CD4-positive, alpha-beta T cell (primary cell): Measurements from ENCODE around the gene SPRED2. TPM values are rescaled to one million over a fixed set of nuclear protein-coding genes. Genes with fewer than 3 reads are reported as not detected.

Experiments used
- ATAC-seq: fragments of 200-7000 bp; cut with Tn5 transposase; one replicate; pipeline ENCODE4 v1.10.0; 2022; ENCODE audit warnings: mild to moderate bottlenecking; ENCODE audit not compliant: poor library complexity
- CTCF ChIA-PET: fragments of 350-600 bp; sonication (Branson Sonifier 250); formaldehyde crosslinking; loops from one replicate; lab custom pipeline; 2021; ENCODE audit warnings: antibody characterized with exemption, inconsistent platforms; lab: Charles Lee
- POLR2A ChIA-PET: fragments of 350-600 bp; sonication (Branson Sonifier 250); formaldehyde crosslinking; loops from one replicate; lab custom pipeline; 2021; ENCODE audit warnings: antibody characterized with exemption, inconsistent platforms; lab: Charles Lee
- DNase-seq, 14 experiments: peaks; one replicate each; pipeline ENCODE4 v3.0.0-alpha.2; 2013 to 2020; ENCODE audit warnings: mixed read lengths in 2 of 14
- H3K27ac ChIP-seq, 2 donors: one replicate each; pipeline versions ENCODE4 v1.5.1 to v1.7.0; 2013; ENCODE audit warnings: low read length in 2 of 2, low read depth in 1 of 2, mild to moderate bottlenecking in 1 of 2
- H3K27me3 ChIP-seq, 2 experiments: 1 replicate in 1 of 2; 2 replicates in 1 of 2; pipeline versions ENCODE4 v1.6.1 to v1.7.0; 2013; ENCODE audit warnings: low read length in 2 of 2, control low read depth in 1 of 2, mild to moderate bottlenecking in 1 of 2, moderate library complexity in 1 of 2; ENCODE audit not compliant: insufficient read depth in 2 of 2, control insufficient read depth in 1 of 2
- H3K36me3 ChIP-seq: one replicate; pipeline ENCODE4 v1.6.1; 2013; ENCODE audit warnings: low read length, control low read depth; ENCODE audit not compliant: insufficient read depth
- H3K4me1 ChIP-seq: one replicate; pipeline ENCODE4 v1.6.1; 2013; ENCODE audit warnings: low read length, control low read depth; ENCODE audit not compliant: insufficient read depth
- H3K4me3 ChIP-seq: one replicate; pipeline ENCODE4 v1.5.1; 2013; ENCODE audit warnings: mild to moderate bottlenecking, low read length, moderate library complexity
- H3K9me3 ChIP-seq, 2 experiments: 1 replicate in 1 of 2; 2 replicates in 1 of 2; pipeline versions ENCODE4 v1.6.1 to v1.7.0; 2013; ENCODE audit warnings: low read length in 2 of 2, mild to moderate bottlenecking in 2 of 2, control low read depth in 1 of 2, moderate library complexity in 1 of 2; ENCODE audit not compliant: control insufficient read depth in 1 of 2, insufficient read depth in 1 of 2
- H3K27ac Mint-ChIP-seq: one replicate; pipeline ENCODE4 v1.8.0; 2020; ENCODE audit warnings: mixed read lengths
- H3K27me3 Mint-ChIP-seq: one replicate; pipeline ENCODE4 v1.8.0; 2021; ENCODE audit warnings: mixed read lengths
- H3K36me3 Mint-ChIP-seq: one replicate; pipeline ENCODE4 v1.8.0; 2021; ENCODE audit warnings: low read depth, mixed read lengths
- H3K4me1 Mint-ChIP-seq: one replicate; pipeline ENCODE4 v1.8.0; 2021; ENCODE audit warnings: low read depth, mixed read lengths
- H3K4me3 Mint-ChIP-seq: one replicate; pipeline ENCODE4 v1.8.0; 2020; ENCODE audit warnings: mild to moderate bottlenecking, mixed read lengths
- H3K9me3 Mint-ChIP-seq: one replicate; pipeline ENCODE4 v1.8.0; 2020; ENCODE audit warnings: mixed read lengths
- intact Hi-C, 2 experiments: fragments of 100-400 bp; cut with DNase I in 1 of 2; cut with micrococcal nuclease in 1 of 2; formaldehyde crosslinking; loops; one replicate each; pipeline versions ENCODE4 v1.15.1 to v1.9.0; 2023 to 2025; cut with DNase I, micrococcal nuclease
- total RNA-seq, 174 experiments: library from RNA in 2 of 174; stranded (reverse) in 2 of 174; gene quantifications; one replicate each; pipeline ENCODE4 v1.2.3 and lab custom pipeline; 2021 to 2026
- TF ChIP-seq, protein P1 (sequence below): fragments of 200-600 bp; IDR thresholded peaks from one replicate; pipeline ENCODE4 v1.8.0; 2022; ENCODE audit warnings: antibody characterized with exemption, mild to moderate bottlenecking

Gene SPRED2
- total RNA-seq, 2 experiments from 2014 or later, result 2.5 to 2.8 TPM

DNA sequence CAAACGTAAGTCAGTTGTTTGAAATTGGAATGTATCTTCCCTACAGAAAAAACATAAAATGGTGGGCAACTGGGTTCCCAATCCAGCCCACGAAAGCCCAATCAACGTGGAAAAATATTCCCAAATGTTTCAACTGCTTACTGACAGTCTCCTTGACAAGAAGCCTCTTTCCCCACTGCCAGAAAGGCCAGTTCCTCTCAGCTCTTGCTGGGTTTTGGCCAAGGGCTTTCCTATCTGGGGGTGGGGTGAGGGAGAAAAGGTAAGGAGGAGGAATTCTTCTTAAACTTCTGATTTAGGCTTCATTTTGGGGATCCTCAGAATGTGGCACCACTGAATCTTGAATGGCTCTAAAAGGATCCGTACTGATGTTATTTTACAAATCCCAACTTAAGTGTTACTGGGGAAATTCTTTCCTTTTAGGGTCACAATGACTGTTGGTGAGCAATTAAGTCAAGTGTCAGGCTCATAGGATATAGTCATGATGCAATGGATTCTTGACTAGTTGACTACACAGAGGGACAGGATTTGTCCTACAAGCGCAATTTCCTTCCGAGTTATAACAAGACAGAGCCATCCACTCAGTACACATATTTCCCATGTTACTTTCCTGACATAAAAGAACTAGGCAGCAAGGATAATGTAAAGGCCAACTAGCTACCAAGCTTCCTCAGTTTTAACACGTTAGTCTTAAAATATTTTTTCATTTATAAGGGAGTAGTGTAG is 73.6 kb downstream of the SPRED2 start:
- Mint-ChIP-seq H3K9me3 (no peaks in the 10 kb centered on the region), H3K27me3 (no peaks in the 10 kb centered on the region), H3K4me1 (no peaks in the 10 kb centered on the region), H3K36me3 (no peaks in the 10 kb centered on the region), H3K27ac (no peak overlapping the region), H3K4me3 (no peak overlapping the region)
- Histone ChIP-seq H3K4me3 (no peak overlapping the region), H3K4me1 (no peaks in the 10 kb centered on the region), H3K36me3 (no peaks in the 10 kb centered on the region), H3K27me3 (no peaks in the 10 kb centered on the region), H3K9me3 (no peaks in the 10 kb centered on the region), H3K27ac (no peak overlapping the region)
- POLR2A ChIA-PET, result no interaction called here
- CTCF ChIA-PET, result no interaction called here
- intact Hi-C loops, result no loop called here
- ATAC-seq, result no peak
- no peak for DNase-seq
- TF ChIP-seq, protein P1, sequence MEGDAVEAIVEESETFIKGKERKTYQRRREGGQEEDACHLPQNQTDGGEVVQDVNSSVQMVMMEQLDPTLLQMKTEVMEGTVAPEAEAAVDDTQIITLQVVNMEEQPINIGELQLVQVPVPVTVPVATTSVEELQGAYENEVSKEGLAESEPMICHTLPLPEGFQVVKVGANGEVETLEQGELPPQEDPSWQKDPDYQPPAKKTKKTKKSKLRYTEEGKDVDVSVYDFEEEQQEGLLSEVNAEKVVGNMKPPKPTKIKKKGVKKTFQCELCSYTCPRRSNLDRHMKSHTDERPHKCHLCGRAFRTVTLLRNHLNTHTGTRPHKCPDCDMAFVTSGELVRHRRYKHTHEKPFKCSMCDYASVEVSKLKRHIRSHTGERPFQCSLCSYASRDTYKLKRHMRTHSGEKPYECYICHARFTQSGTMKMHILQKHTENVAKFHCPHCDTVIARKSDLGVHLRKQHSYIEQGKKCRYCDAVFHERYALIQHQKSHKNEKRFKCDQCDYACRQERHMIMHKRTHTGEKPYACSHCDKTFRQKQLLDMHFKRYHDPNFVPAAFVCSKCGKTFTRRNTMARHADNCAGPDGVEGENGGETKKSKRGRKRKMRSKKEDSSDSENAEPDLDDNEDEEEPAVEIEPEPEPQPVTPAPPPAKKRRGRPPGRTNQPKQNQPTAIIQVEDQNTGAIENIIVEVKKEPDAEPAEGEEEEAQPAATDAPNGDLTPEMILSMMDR, result no peak

DNA sequence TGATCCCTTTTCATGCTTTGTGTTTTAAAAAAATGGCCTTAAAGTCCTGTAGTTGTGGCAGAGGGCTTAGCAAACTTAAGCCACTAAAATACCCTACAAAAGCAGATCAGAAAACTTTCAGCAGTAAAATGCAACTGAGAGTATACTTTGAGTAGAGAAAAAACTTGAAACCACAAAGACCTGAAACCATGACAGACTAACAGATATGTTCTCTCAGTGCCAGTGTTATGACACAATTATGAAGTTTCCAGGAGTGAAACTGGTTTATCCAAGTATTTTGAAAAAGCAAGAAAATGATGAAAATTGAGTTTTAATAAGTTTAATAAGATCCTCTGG is 74.5 kb downstream of the SPRED2 start:
- ChIA-PET CTCF (no interaction called here), POLR2A (interaction anchor here (0.6 to 1.0 kb wide), 2 partner anchors 10 to 155 kb away, joined by 3 to 4 read pairs; no protein-coding TSS in a partner anchor)
- H3K27me3 ChIP-seq, result no peaks in the 10 kb centered on the region
- Mint-ChIP-seq H3K27ac (no peak overlapping the region), H3K4me1 (no peaks in the 10 kb centered on the region), H3K27me3 (no peaks in the 10 kb centered on the region), H3K9me3 (no peaks in the 10 kb centered on the region), H3K4me3 (no peak overlapping the region), H3K36me3 (no peaks in the 10 kb centered on the region)
- H3K27ac ChIP-seq, result no peak overlapping the region
- TF ChIP-seq, protein P1, result no peak
- intact Hi-C loops, result no loop called here
- no peaks in the 10 kb centered on the region for H3K9me3 ChIP-seq
- ATAC-seq (no peak), DNase-seq (no peak)
- H3K36me3 ChIP-seq, result no peaks in the 10 kb centered on the region
- H3K4me3 ChIP-seq, result no peak overlapping the region
- no peaks in the 10 kb centered on the region for H3K4me1 ChIP-seq

DNA sequence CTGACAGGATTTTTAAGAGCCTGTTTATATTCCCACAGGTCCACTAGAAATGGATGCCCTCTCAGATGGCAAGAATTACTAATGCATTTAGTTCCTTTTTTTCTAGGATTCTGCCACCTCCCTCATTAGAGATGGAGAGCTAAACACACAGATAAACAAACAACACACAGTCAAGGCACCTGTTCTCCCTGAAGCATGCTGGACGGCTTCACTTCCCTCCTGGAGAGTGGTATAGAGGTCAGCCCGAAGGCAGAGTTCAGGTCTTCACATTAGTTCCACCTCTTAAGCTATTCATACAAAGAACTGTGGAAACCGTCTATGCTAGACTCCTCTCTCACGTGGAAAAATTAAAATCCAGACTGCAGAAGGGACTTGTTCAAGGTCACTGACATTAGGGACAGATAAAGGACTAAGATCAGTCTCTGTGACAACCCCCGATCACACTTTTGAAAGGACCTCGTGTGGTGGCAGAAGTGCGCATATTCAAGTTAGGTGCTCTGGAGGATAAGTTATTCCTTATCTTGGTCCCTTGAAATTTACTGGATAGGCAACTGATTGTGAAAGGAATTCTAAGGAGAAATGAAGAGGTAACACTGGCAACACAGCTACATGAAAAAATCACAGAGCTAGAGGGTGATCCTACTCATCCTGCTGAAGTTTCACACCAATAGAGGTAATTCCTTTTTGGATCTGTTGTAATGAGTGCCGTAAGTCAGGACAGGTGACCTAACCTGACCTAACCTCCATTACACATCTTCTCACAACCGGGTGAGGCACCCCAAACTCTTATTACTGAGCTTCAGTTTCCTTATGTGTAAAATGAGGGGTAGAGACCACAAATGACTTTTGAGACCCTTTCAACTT is 75.1 kb downstream of the SPRED2 start:
- Mint-ChIP-seq H3K9me3 (no peaks in the 10 kb centered on the region), H3K4me3 (no peak overlapping the region), H3K4me1 (no peaks in the 10 kb centered on the region), H3K36me3 (no peaks in the 10 kb centered on the region), H3K27me3 (no peaks in the 10 kb centered on the region), H3K27ac (no peak overlapping the region)
- TF ChIP-seq, protein P1, result no peak
- ChIA-PET POLR2A (interaction anchor here (0.6 to 1.0 kb wide), 2 partner anchors 10 to 156 kb away, joined by 3 to 4 read pairs; no protein-coding TSS in a partner anchor), CTCF (no interaction called here)
- no peaks in the 10 kb centered on the region for H3K36me3 ChIP-seq
- no peak overlapping the region for H3K4me3 ChIP-seq
- intact Hi-C loops, result no loop called here
- H3K27ac ChIP-seq, result no peak overlapping the region
- ATAC-seq (no peak), DNase-seq (no peak)
- no peaks in the 10 kb centered on the region for H3K9me3 ChIP-seq
- no peaks in the 10 kb centered on the region for H3K27me3 ChIP-seq
- H3K4me1 ChIP-seq, result no peaks in the 10 kb centered on the region
